Measurements from ENCODE around the gene HUNK.

GRCh38 chr21:31893851-31894415 lies 21.1 kb downstream of the HUNK start:
- TF ChIP-seq CTCF (IDR thresholded peaks at IDR 0.05; ENCODE audit: low read depth, low read length, poor library complexity, severe bottlenecking) (no peak), EZH2phosphoT487 (IDR thresholded peaks at IDR 0.05; ENCODE audit: borderline replicate concordance, low read length) (no peak)

All from DOHH2 (cell line).